DND-41 (cell line): ENCODE data around the gene ZNF654.

Experiments used
- ATAC-seq: fragments of 200-7000 bp; cut with Tn5 transposase; 3 replicates; pipeline ENCODE4 v1.9.1; 2021; ENCODE audit warnings: low read depth; ENCODE audit not compliant: insufficient read depth
- DNase-seq: peaks from one replicate; pipeline ENCODE4 v3.0.0-alpha.2; 2020
- H2AFZ ChIP-seq: 2 replicates; pipeline ENCODE4 v1.6.0; 2012; ENCODE audit warnings: low read depth, low read length
- H3K27ac ChIP-seq: 2 replicates; pipeline ENCODE4 v1.5.1; 2012; ENCODE audit warnings: low read length, inconsistent platforms
- H3K27me3 ChIP-seq: fragments of 200-600 bp; sonication (generic); 2 replicates; pipeline ENCODE4 v1.6.0; 2012; ENCODE audit warnings: low read length, mild to moderate bottlenecking, inconsistent platforms; ENCODE audit not compliant: insufficient read depth, poor library complexity
- H3K36me3 ChIP-seq: 2 replicates; pipeline ENCODE4 v1.5.1; 2012; ENCODE audit warnings: low read length, inconsistent platforms; ENCODE audit not compliant: insufficient read depth
- H3K4me1 ChIP-seq: 2 replicates; pipeline ENCODE4 v1.5.1; 2012; ENCODE audit warnings: mild to moderate bottlenecking, low read length; ENCODE audit not compliant: insufficient read depth
- H3K4me2 ChIP-seq: 2 replicates; pipeline ENCODE4 v1.6.0; 2012; ENCODE audit warnings: mild to moderate bottlenecking, moderate library complexity, low read length, inconsistent platforms; ENCODE audit not compliant: insufficient read depth
- H3K4me3 ChIP-seq, 2 experiments: fragments of 200-600 bp in 1 of 2; shearing (Covaris generic) in 1 of 2; 2 replicates each; pipeline ENCODE4 v1.5.1; 2012 to 2016; ENCODE audit warnings: inconsistent platforms in 2 of 2, low read length in 2 of 2, mild to moderate bottlenecking in 2 of 2, low read depth in 1 of 2, moderate library complexity in 1 of 2
- H3K79me2 ChIP-seq: 2 replicates; pipeline ENCODE4 v1.6.0; 2012; ENCODE audit warnings: low read length, inconsistent platforms; ENCODE audit not compliant: insufficient read depth
- H3K9ac ChIP-seq: 2 replicates; pipeline ENCODE4 v1.6.0; 2012; ENCODE audit warnings: low read depth, mild to moderate bottlenecking, inconsistent platforms, low read length, moderate library complexity
- H3K9me3 ChIP-seq: 2 replicates; pipeline ENCODE4 v1.5.1; 2012; ENCODE audit warnings: low read length, moderate library complexity, mild to moderate bottlenecking, inconsistent platforms; ENCODE audit not compliant: insufficient read depth, severe bottlenecking
- H4K20me1 ChIP-seq: 2 replicates; pipeline ENCODE4 v1.6.0; 2012; ENCODE audit warnings: low read length; ENCODE audit not compliant: insufficient read depth
- CTCF ChIP-seq: IDR thresholded peaks from 2 replicates; pipeline ENCODE4 v1.5.1; 2012; ENCODE audit warnings: borderline replicate concordance, low read length, moderate library complexity, mild to moderate bottlenecking; ENCODE audit not compliant: poor library complexity, severe bottlenecking; ENCODE audit errors: extremely low read depth
- EZH2 ChIP-seq: IDR thresholded peaks from 3 replicates; pipeline ENCODE4 v1.6.1; 2012; ENCODE audit warnings: borderline replicate concordance, low read depth, mild to moderate bottlenecking, moderate library complexity, low read length, inconsistent platforms; ENCODE audit not compliant: severe bottlenecking

ZNF654 gene

GRCh38 chr3:88167173-88167572, 108.1 kb downstream of the ZNF654 start:
- no peaks in the 10 kb centered on the region for H3K9me3 ChIP-seq
- H3K36me3 ChIP-seq = peaks cover 15% of the 10 kb centered on the region
- H3K27me3 ChIP-seq = no peaks in the 10 kb centered on the region
- no peak overlapping the region for H2AFZ ChIP-seq
- no peak overlapping the region for H3K4me3 ChIP-seq
- H3K27ac ChIP-seq = no peak overlapping the region
- peaks cover 15% of the 10 kb centered on the region for H3K79me2 ChIP-seq
- DNase-seq (no peak), ATAC-seq (no peak)
- H3K4me2 ChIP-seq = no peak overlapping the region
- H3K4me1 ChIP-seq = no peaks in the 10 kb centered on the region
- H3K9ac ChIP-seq = no peak overlapping the region
- TF ChIP-seq EZH2 = no peak
- TF ChIP-seq CTCF = no peak
- H4K20me1 ChIP-seq = peaks cover 5% of the 10 kb centered on the region; the same call in 1 of the 2 replicates

GRCh38 chr3:88167704-88168103, 108.6 kb downstream of the ZNF654 start:
- H4K20me1 ChIP-seq = peaks cover 1% of the 10 kb centered on the region; the same call in 1 of the 2 replicates
- peaks cover 10% of the 10 kb centered on the region for H3K36me3 ChIP-seq
- ATAC-seq (no peak), DNase-seq (no peak)
- H3K4me2 ChIP-seq = no peak overlapping the region
- H3K4me3 ChIP-seq = no peak overlapping the region
- no peaks in the 10 kb centered on the region for H3K4me1 ChIP-seq
- H3K27ac ChIP-seq = no peak overlapping the region
- no peaks in the 10 kb centered on the region for H3K9me3 ChIP-seq
- TF ChIP-seq EZH2 (no peak), CTCF (no peak)
- H2AFZ ChIP-seq = no peak overlapping the region
- H3K9ac ChIP-seq = no peak overlapping the region
- peaks cover 10% of the 10 kb centered on the region for H3K79me2 ChIP-seq
- H3K27me3 ChIP-seq = no peaks in the 10 kb centered on the region

- no peaks in the 10 kb centered on the region for H3K27me3 ChIP-seq
These were observed 109.1 kb downstream of the ZNF654 start for GRCh38 chr3:88168171-88168570.

More at GRCh38 chr3:88168171-88168570, 109.1 kb downstream of the ZNF654 start:
- H2AFZ ChIP-seq = no peak overlapping the region
- H3K4me2 ChIP-seq = no peak overlapping the region
- no peak overlapping the region for H3K4me3 ChIP-seq
- H3K4me1 ChIP-seq = no peaks in the 10 kb centered on the region
- 0 out of 2 replicates have a peak, but pooled peaks cover 5% of the 10 kb centered on the region for H3K79me2 ChIP-seq
- H3K27ac ChIP-seq = no peak overlapping the region
- TF ChIP-seq EZH2 = no peak
- TF ChIP-seq CTCF = no peak
- H3K9ac ChIP-seq = no peak overlapping the region
- no peaks in the 10 kb centered on the region for H4K20me1 ChIP-seq
- H3K36me3 ChIP-seq = peaks cover 5% of the 10 kb centered on the region
- ATAC-seq (no peak), DNase-seq (no peak)
- H3K9me3 ChIP-seq = no peaks in the 10 kb centered on the region
